GM23338 (cell line): ENCODE results near the gene IRS1. TPM values are rescaled to one million over a fixed set of nuclear protein-coding genes. Genes with fewer than 3 reads are reported as not detected.

Experiments used
- ATAC-seq: fragments of 200-7000 bp; cut with Tn5 transposase; 3 replicates; pipeline ENCODE4 v1.9.1; 2020
- DNase-seq: peaks from one replicate; pipeline ENCODE4 v3.0.0-alpha.2; 2015; ENCODE audit warnings: low spot score
- H2AFZ ChIP-seq: fragments of 200-600 bp; sonication (generic); 2 replicates; pipeline ENCODE4 v1.8.0; 2016; ENCODE audit warnings: antibody characterized with exemption, mild to moderate bottlenecking, moderate library complexity
- H3F3A ChIP-seq: fragments of 200-600 bp; sonication (generic); replicated peaks from 2 replicates; pipeline ENCODE4 v1.8.0; 2017; ENCODE audit warnings: antibody characterized with exemption, mixed run types, low read depth
- H3K27ac ChIP-seq: fragments of 200-600 bp; sonication (generic); 2 replicates; pipeline ENCODE4 v1.6.1; 2016; ENCODE audit warnings: low read depth
- H3K27me3 ChIP-seq: fragments of 200-600 bp; sonication (generic); 2 replicates; pipeline ENCODE4 v1.8.0; 2016; ENCODE audit warnings: mild to moderate bottlenecking, mixed run types, moderate library complexity; ENCODE audit not compliant: insufficient read depth
- H3K36me3 ChIP-seq: fragments of 200-600 bp; sonication (generic); 2 replicates; pipeline ENCODE4 v1.8.0; 2016; ENCODE audit warnings: mild to moderate bottlenecking; ENCODE audit not compliant: insufficient read depth
- H3K4me1 ChIP-seq: fragments of 200-600 bp; sonication (generic); 2 replicates; pipeline ENCODE4 v1.8.0; 2016; ENCODE audit warnings: mild to moderate bottlenecking, moderate library complexity; ENCODE audit not compliant: insufficient read depth
- H3K4me2 ChIP-seq: fragments of 200-600 bp; sonication (generic); 2 replicates; pipeline ENCODE4 v1.7.1; 2017; ENCODE audit warnings: mixed run types
- H3K4me3 ChIP-seq: fragments of 200-600 bp; sonication (generic); 2 replicates; pipeline ENCODE4 v1.6.1; 2016; ENCODE audit warnings: mixed run types
- H3K79me2 ChIP-seq: fragments of 200-600 bp; sonication (generic); replicated peaks from 2 replicates; pipeline ENCODE4 v1.8.0; 2017; ENCODE audit warnings: mild to moderate bottlenecking; ENCODE audit not compliant: insufficient read depth
- H3K9me2 ChIP-seq: fragments of 200-600 bp; sonication (generic); 2 replicates; pipeline ENCODE4 v1.8.0; 2017; ENCODE audit not compliant: insufficient read depth
- H4K20me1 ChIP-seq: fragments of 200-600 bp; sonication (generic); replicated peaks from 2 replicates; pipeline ENCODE4 v1.8.0; 2017; ENCODE audit warnings: mild to moderate bottlenecking; ENCODE audit not compliant: insufficient read depth
- H3K27ac Mint-ChIP-seq: 2 replicates; pipeline ENCODE4 v1.8.0; 2020; ENCODE audit warnings: inconsistent platforms, mild to moderate bottlenecking, moderate library complexity, mixed read lengths
- H3K27me3 Mint-ChIP-seq: 3 replicates; pipeline ENCODE4 v1.8.0; 2022; ENCODE audit warnings: low read depth, mild to moderate bottlenecking, moderate library complexity, mixed read lengths, inconsistent platforms; ENCODE audit not compliant: insufficient read depth, poor library complexity
- H3K36me3 Mint-ChIP-seq: 3 replicates; pipeline ENCODE4 v1.8.0; 2021; ENCODE audit warnings: low read depth, mild to moderate bottlenecking, inconsistent platforms, moderate library complexity, mixed read lengths
- H3K4me1 Mint-ChIP-seq: 3 replicates; pipeline ENCODE4 v1.8.0; 2020; ENCODE audit warnings: mild to moderate bottlenecking, inconsistent platforms, mixed read lengths
- H3K4me3 Mint-ChIP-seq: 3 replicates; pipeline ENCODE4 v1.8.0; 2021; ENCODE audit warnings: moderate library complexity, mild to moderate bottlenecking, inconsistent platforms, mixed read lengths
- H3K9me3 Mint-ChIP-seq: 3 replicates; pipeline ENCODE4 v1.8.0; 2020; ENCODE audit warnings: moderate library complexity, mild to moderate bottlenecking, inconsistent platforms, mixed read lengths
- CREB1 ChIP-seq: fragments of 250-450 bp; sonication (Bioruptor Pico); IDR thresholded peaks from 2 replicates; pipeline ENCODE4 v1.5.0; 2020; ENCODE audit warnings: low read depth, mild to moderate bottlenecking, moderate library complexity
- EZH2 ChIP-seq: fragments of 200-600 bp; sonication (generic); IDR thresholded peaks from one replicate; pipeline ENCODE4 v1.8.0; 2017; ENCODE audit warnings: antibody characterized with exemption, mild to moderate bottlenecking, low read depth; ENCODE audit not compliant: unreplicated experiment
- EZH2phosphoT487 ChIP-seq: fragments of 200-600 bp; sonication (generic); IDR thresholded peaks from one replicate; pipeline ENCODE4 v1.8.1; 2018; ENCODE audit warnings: antibody characterized with exemption; ENCODE audit not compliant: unreplicated experiment
- JUNB ChIP-seq: IDR thresholded peaks from one replicate; pipeline ENCODE4 v1.6.1; 2016; ENCODE audit warnings: antibody characterized with exemption; ENCODE audit not compliant: unreplicated experiment
- NANOG ChIP-seq: IDR thresholded peaks from 2 replicates; pipeline ENCODE4 v1.6.1; 2016; ENCODE audit warnings: antibody characterized with exemption, borderline replicate concordance
- POLR2AphosphoS5 ChIP-seq: IDR thresholded peaks from 2 replicates; pipeline ENCODE4 v1.6.1; 2016; ENCODE audit warnings: antibody characterized with exemption, low read depth
- STAT1 ChIP-seq: IDR thresholded peaks from one replicate; pipeline ENCODE4 v1.6.1; 2016; ENCODE audit warnings: antibody characterized with exemption; ENCODE audit not compliant: unreplicated experiment
- ZNF114 ChIP-seq: fragments of 250-450 bp; sonication (Bioruptor Pico); IDR thresholded peaks from 2 replicates; pipeline ENCODE4 v1.5.0; 2020; ENCODE audit warnings: mild to moderate bottlenecking, moderate library complexity
- ZNF331 ChIP-seq: fragments of 250-450 bp; sonication (Bioruptor Pico); IDR thresholded peaks from 2 replicates; pipeline ENCODE4 v1.5.0; 2020; ENCODE audit warnings: low read depth, mild to moderate bottlenecking, moderate library complexity
- polyA plus RNA-seq: library from polyadenylated mRNA; unstranded; fragments of >200 nt; fragmentation: Nextera tagmentation; extraction: Ambion mirVana; gene quantifications from 2 replicates; pipeline ENCODE4 v1.2.1, GENCODE V29; 2016
- total RNA-seq: library from RNA; depleted of rRNA; stranded (reverse); fragments of >200 nt; shearing (Covaris generic); gene quantifications from 2 replicates; pipeline ENCODE4 v1.2.3, GENCODE V29; 2014
- TF ChIP-seq, protein P1 (sequence below): IDR thresholded peaks from 2 replicates; pipeline ENCODE4 v1.6.1; 2016; ENCODE audit warnings: antibody characterized with exemption
- TF ChIP-seq, protein P2 (sequence below): IDR thresholded peaks from one replicate; pipeline ENCODE4 v1.6.1; 2018; ENCODE audit warnings: antibody characterized with exemption; ENCODE audit not compliant: unreplicated experiment
- TF ChIP-seq, protein P3 (sequence below): fragments of 250-450 bp; sonication (Bioruptor Pico); IDR thresholded peaks from 2 replicates; pipeline ENCODE4 v1.5.0; 2020; ENCODE audit warnings: mild to moderate bottlenecking, moderate library complexity
- TF ChIP-seq, protein P4 (sequence below), 2 experiments: fragments of 200-600 bp in 1 of 2; sonication (generic) in 1 of 2; conservative IDR thresholded peaks; 2 replicates each; pipeline versions ENCODE4 v1.5.1 to v1.6.1; 2016 to 2017; ENCODE audit warnings: antibody characterized with exemption in 2 of 2, low read depth in 2 of 2, mild to moderate bottlenecking in 2 of 2, moderate library complexity in 1 of 2

The IRS1 gene
- total and polyA plus RNA-seq, 2 experiments from 2014 or later = 6.9 to 26.2 TPM

DNA sequence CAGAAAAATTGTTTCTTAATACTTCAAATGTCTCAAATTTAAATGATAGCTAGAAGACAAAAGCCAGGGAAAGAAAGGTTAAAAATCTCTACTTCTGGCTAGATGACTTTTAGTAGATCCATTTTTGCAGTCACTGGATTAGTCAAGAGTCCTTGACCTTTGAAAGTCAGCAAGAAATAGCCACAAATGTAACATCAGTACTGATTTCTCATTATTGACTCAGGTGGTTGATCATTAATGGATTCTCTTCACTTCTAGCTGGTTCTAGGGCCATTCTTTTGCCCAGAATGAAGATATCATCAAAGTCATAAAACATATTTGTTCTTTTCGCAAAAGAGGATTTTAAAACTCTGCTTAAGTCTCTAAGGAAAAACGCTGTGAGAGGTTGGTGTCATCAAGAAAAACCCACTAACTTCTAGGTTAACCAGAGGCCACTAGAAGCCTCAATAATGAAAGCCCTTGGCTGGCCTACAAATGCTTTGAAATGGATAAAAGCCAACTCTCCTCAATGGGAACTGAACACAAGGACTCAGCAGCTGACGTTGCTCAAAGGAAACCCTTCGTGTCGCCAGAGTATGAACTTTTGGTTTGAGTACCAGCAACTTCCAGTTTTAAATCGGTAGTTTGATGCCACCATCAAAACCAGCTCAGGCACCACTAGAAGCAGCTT is 66.3 kb downstream of the IRS1 start:
- Histone ChIP-seq H3K27me3 (no peaks in the 10 kb centered on the region), H2AFZ (no peak overlapping the region), H3K9me2 (no peaks in the 10 kb centered on the region), H3F3A (no peaks in the 10 kb centered on the region), H3K4me1 (no peaks in the 10 kb centered on the region), H3K36me3 (no peaks in the 10 kb centered on the region), H3K27ac (no peak overlapping the region), H4K20me1 (no peaks in the 10 kb centered on the region; the same call in 1 of the 2 replicates), H3K4me3 (no peak overlapping the region), H3K79me2 (peaks cover 11% of the 10 kb centered on the region; the same call in 1 of the 2 replicates), H3K4me2 (no peak overlapping the region)
- H3K27me3 Mint-ChIP-seq = no peaks in the 10 kb centered on the region
- H3K4me1 Mint-ChIP-seq = peaks cover 13% of the 10 kb centered on the region; the same call in 2 of the 3 replicates
- TF ChIP-seq, protein P1, sequence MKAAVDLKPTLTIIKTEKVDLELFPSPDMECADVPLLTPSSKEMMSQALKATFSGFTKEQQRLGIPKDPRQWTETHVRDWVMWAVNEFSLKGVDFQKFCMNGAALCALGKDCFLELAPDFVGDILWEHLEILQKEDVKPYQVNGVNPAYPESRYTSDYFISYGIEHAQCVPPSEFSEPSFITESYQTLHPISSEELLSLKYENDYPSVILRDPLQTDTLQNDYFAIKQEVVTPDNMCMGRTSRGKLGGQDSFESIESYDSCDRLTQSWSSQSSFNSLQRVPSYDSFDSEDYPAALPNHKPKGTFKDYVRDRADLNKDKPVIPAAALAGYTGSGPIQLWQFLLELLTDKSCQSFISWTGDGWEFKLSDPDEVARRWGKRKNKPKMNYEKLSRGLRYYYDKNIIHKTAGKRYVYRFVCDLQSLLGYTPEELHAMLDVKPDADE = no peak
- TF ChIP-seq, protein P2, sequence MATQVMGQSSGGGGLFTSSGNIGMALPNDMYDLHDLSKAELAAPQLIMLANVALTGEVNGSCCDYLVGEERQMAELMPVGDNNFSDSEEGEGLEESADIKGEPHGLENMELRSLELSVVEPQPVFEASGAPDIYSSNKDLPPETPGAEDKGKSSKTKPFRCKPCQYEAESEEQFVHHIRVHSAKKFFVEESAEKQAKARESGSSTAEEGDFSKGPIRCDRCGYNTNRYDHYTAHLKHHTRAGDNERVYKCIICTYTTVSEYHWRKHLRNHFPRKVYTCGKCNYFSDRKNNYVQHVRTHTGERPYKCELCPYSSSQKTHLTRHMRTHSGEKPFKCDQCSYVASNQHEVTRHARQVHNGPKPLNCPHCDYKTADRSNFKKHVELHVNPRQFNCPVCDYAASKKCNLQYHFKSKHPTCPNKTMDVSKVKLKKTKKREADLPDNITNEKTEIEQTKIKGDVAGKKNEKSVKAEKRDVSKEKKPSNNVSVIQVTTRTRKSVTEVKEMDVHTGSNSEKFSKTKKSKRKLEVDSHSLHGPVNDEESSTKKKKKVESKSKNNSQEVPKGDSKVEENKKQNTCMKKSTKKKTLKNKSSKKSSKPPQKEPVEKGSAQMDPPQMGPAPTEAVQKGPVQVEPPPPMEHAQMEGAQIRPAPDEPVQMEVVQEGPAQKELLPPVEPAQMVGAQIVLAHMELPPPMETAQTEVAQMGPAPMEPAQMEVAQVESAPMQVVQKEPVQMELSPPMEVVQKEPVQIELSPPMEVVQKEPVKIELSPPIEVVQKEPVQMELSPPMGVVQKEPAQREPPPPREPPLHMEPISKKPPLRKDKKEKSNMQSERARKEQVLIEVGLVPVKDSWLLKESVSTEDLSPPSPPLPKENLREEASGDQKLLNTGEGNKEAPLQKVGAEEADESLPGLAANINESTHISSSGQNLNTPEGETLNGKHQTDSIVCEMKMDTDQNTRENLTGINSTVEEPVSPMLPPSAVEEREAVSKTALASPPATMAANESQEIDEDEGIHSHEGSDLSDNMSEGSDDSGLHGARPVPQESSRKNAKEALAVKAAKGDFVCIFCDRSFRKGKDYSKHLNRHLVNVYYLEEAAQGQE = no peak
- TF ChIP-seq, protein P3, sequence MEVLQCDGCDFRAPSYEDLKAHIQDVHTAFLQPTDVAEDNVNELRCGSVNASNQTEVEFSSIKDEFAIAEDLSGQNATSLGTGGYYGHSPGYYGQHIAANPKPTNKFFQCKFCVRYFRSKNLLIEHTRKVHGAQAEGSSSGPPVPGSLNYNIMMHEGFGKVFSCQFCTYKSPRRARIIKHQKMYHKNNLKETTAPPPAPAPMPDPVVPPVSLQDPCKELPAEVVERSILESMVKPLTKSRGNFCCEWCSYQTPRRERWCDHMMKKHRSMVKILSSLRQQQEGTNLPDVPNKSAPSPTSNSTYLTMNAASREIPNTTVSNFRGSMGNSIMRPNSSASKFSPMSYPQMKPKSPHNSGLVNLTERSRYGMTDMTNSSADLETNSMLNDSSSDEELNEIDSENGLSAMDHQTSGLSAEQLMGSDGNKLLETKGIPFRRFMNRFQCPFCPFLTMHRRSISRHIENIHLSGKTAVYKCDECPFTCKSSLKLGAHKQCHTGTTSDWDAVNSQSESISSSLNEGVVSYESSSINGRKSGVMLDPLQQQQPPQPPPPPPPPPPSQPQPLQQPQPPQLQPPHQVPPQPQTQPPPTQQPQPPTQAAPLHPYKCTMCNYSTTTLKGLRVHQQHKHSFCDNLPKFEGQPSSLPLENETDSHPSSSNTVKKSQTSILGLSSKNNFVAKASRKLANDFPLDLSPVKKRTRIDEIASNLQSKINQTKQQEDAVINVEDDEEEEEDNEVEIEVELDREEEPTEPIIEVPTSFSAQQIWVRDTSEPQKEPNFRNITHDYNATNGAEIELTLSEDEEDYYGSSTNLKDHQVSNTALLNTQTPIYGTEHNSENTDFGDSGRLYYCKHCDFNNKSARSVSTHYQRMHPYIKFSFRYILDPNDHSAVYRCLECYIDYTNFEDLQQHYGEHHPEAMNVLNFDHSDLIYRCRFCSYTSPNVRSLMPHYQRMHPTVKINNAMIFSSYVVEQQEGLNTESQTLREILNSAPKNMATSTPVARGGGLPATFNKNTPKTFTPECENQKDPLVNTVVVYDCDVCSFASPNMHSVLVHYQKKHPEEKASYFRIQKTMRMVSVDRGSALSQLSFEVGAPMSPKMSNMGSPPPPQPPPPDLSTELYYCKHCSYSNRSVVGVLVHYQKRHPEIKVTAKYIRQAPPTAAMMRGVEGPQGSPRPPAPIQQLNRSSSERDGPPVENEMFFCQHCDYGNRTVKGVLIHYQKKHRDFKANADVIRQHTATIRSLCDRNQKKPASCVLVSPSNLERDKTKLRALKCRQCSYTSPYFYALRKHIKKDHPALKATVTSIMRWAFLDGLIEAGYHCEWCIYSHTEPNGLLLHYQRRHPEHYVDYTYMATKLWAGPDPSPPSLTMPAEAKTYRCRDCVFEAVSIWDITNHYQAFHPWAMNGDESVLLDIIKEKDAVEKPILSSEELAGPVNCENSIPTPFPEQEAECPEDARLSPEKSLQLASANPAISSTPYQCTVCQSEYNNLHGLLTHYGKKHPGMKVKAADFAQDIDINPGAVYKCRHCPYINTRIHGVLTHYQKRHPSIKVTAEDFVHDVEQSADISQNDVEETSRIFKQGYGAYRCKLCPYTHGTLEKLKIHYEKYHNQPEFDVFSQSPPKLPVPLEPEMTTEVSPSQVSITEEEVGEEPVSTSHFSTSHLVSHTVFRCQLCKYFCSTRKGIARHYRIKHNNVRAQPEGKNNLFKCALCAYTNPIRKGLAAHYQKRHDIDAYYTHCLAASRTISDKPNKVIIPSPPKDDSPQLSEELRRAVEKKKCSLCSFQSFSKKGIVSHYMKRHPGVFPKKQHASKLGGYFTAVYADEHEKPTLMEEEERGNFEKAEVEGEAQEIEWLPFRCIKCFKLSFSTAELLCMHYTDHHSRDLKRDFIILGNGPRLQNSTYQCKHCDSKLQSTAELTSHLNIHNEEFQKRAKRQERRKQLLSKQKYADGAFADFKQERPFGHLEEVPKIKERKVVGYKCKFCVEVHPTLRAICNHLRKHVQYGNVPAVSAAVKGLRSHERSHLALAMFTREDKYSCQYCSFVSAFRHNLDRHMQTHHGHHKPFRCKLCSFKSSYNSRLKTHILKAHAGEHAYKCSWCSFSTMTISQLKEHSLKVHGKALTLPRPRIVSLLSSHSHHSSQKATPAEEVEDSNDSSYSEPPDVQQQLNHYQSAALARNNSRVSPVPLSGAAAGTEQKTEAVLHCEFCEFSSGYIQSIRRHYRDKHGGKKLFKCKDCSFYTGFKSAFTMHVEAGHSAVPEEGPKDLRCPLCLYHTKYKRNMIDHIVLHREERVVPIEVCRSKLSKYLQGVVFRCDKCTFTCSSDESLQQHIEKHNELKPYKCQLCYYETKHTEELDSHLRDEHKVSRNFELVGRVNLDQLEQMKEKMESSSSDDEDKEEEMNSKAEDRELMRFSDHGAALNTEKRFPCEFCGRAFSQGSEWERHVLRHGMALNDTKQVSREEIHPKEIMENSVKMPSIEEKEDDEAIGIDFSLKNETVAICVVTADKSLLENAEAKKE = no peak
- TF ChIP-seq NANOG = no peak
- TF ChIP-seq ZNF114 (CRISPR knock-in tag) = no peak
- no peak for TF ChIP-seq EZH2
- no peak for TF ChIP-seq STAT1
- TF ChIP-seq JUNB = no peak
- no peak for TF ChIP-seq POLR2AphosphoS5
- no peak for TF ChIP-seq ZNF331 (CRISPR knock-in tag)
- no peak for TF ChIP-seq CREB1
- TF ChIP-seq, protein P4, sequence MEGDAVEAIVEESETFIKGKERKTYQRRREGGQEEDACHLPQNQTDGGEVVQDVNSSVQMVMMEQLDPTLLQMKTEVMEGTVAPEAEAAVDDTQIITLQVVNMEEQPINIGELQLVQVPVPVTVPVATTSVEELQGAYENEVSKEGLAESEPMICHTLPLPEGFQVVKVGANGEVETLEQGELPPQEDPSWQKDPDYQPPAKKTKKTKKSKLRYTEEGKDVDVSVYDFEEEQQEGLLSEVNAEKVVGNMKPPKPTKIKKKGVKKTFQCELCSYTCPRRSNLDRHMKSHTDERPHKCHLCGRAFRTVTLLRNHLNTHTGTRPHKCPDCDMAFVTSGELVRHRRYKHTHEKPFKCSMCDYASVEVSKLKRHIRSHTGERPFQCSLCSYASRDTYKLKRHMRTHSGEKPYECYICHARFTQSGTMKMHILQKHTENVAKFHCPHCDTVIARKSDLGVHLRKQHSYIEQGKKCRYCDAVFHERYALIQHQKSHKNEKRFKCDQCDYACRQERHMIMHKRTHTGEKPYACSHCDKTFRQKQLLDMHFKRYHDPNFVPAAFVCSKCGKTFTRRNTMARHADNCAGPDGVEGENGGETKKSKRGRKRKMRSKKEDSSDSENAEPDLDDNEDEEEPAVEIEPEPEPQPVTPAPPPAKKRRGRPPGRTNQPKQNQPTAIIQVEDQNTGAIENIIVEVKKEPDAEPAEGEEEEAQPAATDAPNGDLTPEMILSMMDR (conservative IDR thresholded peaks at IDR 0.05; ENCODE audit: low read depth in 2 of 2) = no peak
- TF ChIP-seq EZH2phosphoT487 = no peak
- H3K9me3 Mint-ChIP-seq = no peaks in the 10 kb centered on the region
- H3K4me3 Mint-ChIP-seq = no peak overlapping the region
- no peak for ATAC-seq
- peaks cover 12% of the 10 kb centered on the region for H3K36me3 Mint-ChIP-seq
- no peak overlapping the region for H3K27ac Mint-ChIP-seq
- no peak for DNase-seq
